ENCODE data around the gene DAGLA. TPM values are rescaled to one million over a fixed set of nuclear protein-coding genes. Genes with fewer than 3 reads are reported as not detected.

DAGLA gene
- total and polyA plus RNA-seq, 5 donors = 3.7 to 7.2 (median 5.5) TPM

DNA sequence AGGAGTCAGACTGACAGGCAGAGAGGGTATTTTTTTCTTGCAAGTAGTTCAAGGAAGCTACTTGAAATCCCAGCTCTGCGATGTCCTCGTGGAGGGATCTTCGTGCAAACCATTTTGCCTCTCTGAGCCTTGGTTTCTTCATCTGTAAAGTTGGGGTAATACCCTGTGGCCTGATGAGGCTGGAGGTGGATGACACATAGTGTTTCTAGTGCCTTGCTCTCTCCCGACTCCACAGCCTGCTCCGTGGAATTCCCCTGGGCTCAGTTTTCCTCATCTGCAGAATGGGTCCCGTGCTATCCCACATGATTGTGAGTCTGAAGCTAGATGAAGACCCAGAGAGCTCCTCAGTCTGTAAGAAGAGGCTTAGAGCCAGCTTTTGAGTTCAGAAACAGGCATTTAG is 32.7 kb downstream of the DAGLA start:
- WGBS = 90% methylated on average over 6 of the region's 6 CpGs
- no peak for ATAC-seq

DNA sequence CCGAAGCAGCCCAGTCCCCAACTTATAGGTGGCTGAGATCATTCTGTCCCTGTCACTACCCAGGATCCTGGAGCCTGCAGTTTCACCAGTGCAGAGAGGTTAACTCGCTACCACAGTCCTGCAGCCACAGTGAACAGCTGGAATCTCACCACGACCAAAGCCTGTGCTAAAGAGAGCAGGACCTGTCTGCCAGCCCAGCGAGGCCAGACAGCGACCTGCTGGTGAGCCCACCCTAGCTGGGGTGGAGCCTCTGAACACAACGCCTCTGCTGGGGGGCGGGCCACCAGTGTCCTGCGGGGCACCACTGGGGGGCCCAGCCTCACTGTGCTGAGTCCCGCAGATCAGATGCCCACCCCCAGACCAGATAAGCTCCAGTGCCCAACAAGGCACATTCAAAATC is 33.3 kb downstream of the DAGLA start:
- peaks cover 4% of the 10 kb centered on the region for H3K4me1 ChIP-seq (ENCODE audit: control insufficient read depth, insufficient read depth, low read length)
- H3K9me3 ChIP-seq (ENCODE audit: control insufficient read depth, low read length) = no peaks in the 10 kb centered on the region
- no peak overlapping the region for H3K27ac ChIP-seq (ENCODE audit: low read length)
- no peak overlapping the region for H3K4me3 ChIP-seq (ENCODE audit: low read length)
- intact Hi-C loops (cut with DNase I) = no loop called here
- WGBS = 72% methylated on average over 9 of the region's 9 CpGs
- no peak for ATAC-seq
- no peak for DNase-seq
- H3K27me3 ChIP-seq (ENCODE audit: control insufficient read depth, insufficient read depth) = no peaks in the 10 kb centered on the region

More for the DNA sequence above, 32.7 kb downstream of the DAGLA start:
- Histone ChIP-seq H3K27me3 (ENCODE audit: control insufficient read depth, insufficient read depth) (no peaks in the 10 kb centered on the region), H3K4me1 (ENCODE audit: control insufficient read depth, insufficient read depth, low read length) (peaks cover 2% of the 10 kb centered on the region), H3K27ac (ENCODE audit: low read length) (no peak overlapping the region), H3K9me3 (ENCODE audit: control insufficient read depth, low read length) (no peaks in the 10 kb centered on the region), H3K4me3 (ENCODE audit: low read length) (no peak overlapping the region)
- no peak for DNase-seq
- intact Hi-C loops (cut with DNase I) = no loop called here

- DNase-seq = no peak
- H3K27me3 ChIP-seq (ENCODE audit: control insufficient read depth, insufficient read depth) = no peaks in the 10 kb centered on the region
- ATAC-seq = no peak
- 43% methylated on average over 5 of the region's 5 CpGs for WGBS
- H3K4me1 ChIP-seq (ENCODE audit: control insufficient read depth, insufficient read depth, low read length) = peaks cover 4% of the 10 kb centered on the region
- no peak overlapping the region for H3K27ac ChIP-seq (ENCODE audit: low read length)
- H3K4me3 ChIP-seq (ENCODE audit: low read length) = no peak overlapping the region
- no peaks in the 10 kb centered on the region for H3K9me3 ChIP-seq (ENCODE audit: control insufficient read depth, low read length)
- intact Hi-C loops (cut with DNase I) = no loop called here
Observed at GRCh38 chr11:61713906-61714305, 33.7 kb downstream of the DAGLA start.

- WGBS = 79% methylated on average over 6 of the region's 6 CpGs
- Histone ChIP-seq H3K4me1 (ENCODE audit: control insufficient read depth, insufficient read depth, low read length) (peaks cover 4% of the 10 kb centered on the region), H3K27ac (ENCODE audit: low read length) (no peak overlapping the region), H3K27me3 (ENCODE audit: control insufficient read depth, insufficient read depth) (no peaks in the 10 kb centered on the region), H3K4me3 (ENCODE audit: low read length) (no peak overlapping the region), H3K9me3 (ENCODE audit: control insufficient read depth, low read length) (no peaks in the 10 kb centered on the region)
- intact Hi-C loops (cut with DNase I) = no loop called here
- DNase-seq (no peak), ATAC-seq (no peak)
Observed at GRCh38 chr11:61714316-61714715, 34.1 kb downstream of the DAGLA start.

- 90% methylated on average over 5 of the region's 5 CpGs for WGBS
- Histone ChIP-seq H3K27ac (ENCODE audit: low read length) (no peak overlapping the region), H3K27me3 (ENCODE audit: control insufficient read depth, insufficient read depth) (no peaks in the 10 kb centered on the region), H3K4me3 (ENCODE audit: low read length) (no peak overlapping the region), H3K9me3 (ENCODE audit: control insufficient read depth, low read length) (no peaks in the 10 kb centered on the region), H3K4me1 (ENCODE audit: control insufficient read depth, insufficient read depth, low read length) (peaks cover 4% of the 10 kb centered on the region)
- no peak for ATAC-seq
- intact Hi-C loops (cut with DNase I) = no loop called here
- DNase-seq = no peak
Observed at GRCh38 chr11:61714916-61715315, 34.7 kb downstream of the DAGLA start.

GRCh38 chr11:61715867-61716266 is 35.7 kb downstream of the DAGLA start:
- Histone ChIP-seq H3K4me3 (ENCODE audit: low read length) (no peak overlapping the region), H3K27me3 (ENCODE audit: control insufficient read depth, insufficient read depth) (no peaks in the 10 kb centered on the region), H3K4me1 (ENCODE audit: control insufficient read depth, insufficient read depth, low read length) (peaks cover 4% of the 10 kb centered on the region), H3K9me3 (ENCODE audit: control insufficient read depth, low read length) (no peaks in the 10 kb centered on the region), H3K27ac (ENCODE audit: low read length) (no peak overlapping the region)
- WGBS = 72% methylated on average over 4 of the region's 4 CpGs
- DNase-seq (peak in 1 of 3 donors; percentile 60), ATAC-seq (peak in 1 of 2 donors; percentile 23)
- intact Hi-C loops (cut with DNase I) = no loop called here

GRCh38 chr11:61716478-61717285 is 36.5 kb downstream of the DAGLA start:
- no peak overlapping the region for H3K4me3 ChIP-seq (ENCODE audit: low read length)
- H3K27me3 ChIP-seq (ENCODE audit: control insufficient read depth, insufficient read depth) = no peaks in the 10 kb centered on the region
- no peaks in the 10 kb centered on the region for H3K9me3 ChIP-seq (ENCODE audit: control insufficient read depth, low read length)
- ATAC-seq (no peak), DNase-seq (no peak)
- 75% methylated on average over 13 of the region's 13 CpGs for WGBS
- peaks cover 4% of the 10 kb centered on the region for H3K4me1 ChIP-seq (ENCODE audit: control insufficient read depth, insufficient read depth, low read length)
- H3K27ac ChIP-seq (ENCODE audit: low read length) = no peak overlapping the region
- intact Hi-C loops (cut with DNase I) = no loop called here

DNA sequence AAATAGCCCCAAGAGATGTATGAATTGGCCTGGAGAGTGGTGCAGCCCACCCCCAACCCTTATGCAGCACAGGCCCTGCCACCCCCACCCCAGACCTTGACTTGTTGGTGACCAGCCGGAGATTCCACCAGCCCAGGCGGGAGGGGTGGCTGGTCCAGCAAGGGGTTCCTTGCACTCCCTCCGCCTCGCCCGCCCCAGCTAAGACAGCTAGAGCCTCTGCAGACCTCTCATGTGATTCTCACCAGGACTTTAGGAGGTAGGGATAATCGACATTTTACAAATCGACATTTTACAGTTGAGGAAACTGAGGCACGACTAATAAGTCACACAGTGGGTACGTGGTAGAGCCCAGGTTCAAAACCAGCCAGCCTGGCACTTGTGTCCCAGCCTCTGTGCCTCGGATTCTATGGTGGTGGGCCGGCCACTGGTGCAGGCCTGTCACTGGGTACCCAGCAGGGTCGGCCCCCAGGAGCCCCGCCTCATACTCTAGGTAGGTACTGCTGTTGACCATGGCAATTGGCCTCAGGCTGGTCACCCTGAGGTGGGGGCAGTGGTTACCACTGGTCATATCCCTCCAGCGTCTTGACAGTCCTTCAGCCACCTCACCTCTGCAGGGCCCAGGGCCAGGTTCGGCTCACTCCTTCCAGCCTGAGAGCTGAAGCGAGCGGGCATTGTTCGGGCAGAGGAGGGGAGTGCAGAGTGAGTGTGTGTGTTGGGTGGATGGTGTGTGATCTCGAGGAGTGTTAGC is 37.3 kb downstream of the DAGLA start:
- 81% methylated on average over 19 of the region's 19 CpGs for WGBS
- Histone ChIP-seq H3K27ac (ENCODE audit: low read length) (no peak overlapping the region), H3K4me3 (ENCODE audit: low read length) (no peak overlapping the region), H3K9me3 (ENCODE audit: control insufficient read depth, low read length) (no peaks in the 10 kb centered on the region), H3K4me1 (ENCODE audit: control insufficient read depth, insufficient read depth, low read length) (peaks cover 4% of the 10 kb centered on the region), H3K27me3 (ENCODE audit: control insufficient read depth, insufficient read depth) (no peaks in the 10 kb centered on the region)
- ATAC-seq (no peak), DNase-seq (no peak)
- intact Hi-C loops (cut with DNase I) = no loop called here

- ATAC-seq (peak; percentile 22 to 31), DNase-seq (no peak)
- H3K27me3 ChIP-seq (ENCODE audit: control insufficient read depth, insufficient read depth) = no peaks in the 10 kb centered on the region
- 14% methylated on average over 9 of the region's 9 CpGs for WGBS
- peak overlapping the region; percentile 24 for H3K4me3 ChIP-seq (ENCODE audit: low read length)
- intact Hi-C loops (cut with DNase I) = no loop called here
- H3K9me3 ChIP-seq (ENCODE audit: control insufficient read depth, low read length) = no peaks in the 10 kb centered on the region
- H3K4me1 ChIP-seq (ENCODE audit: control insufficient read depth, insufficient read depth, low read length) = peaks cover 4% of the 10 kb centered on the region
- H3K27ac ChIP-seq (ENCODE audit: low read length) = no peak overlapping the region
Observed at GRCh38 chr11:61718046-61718531, 37.9 kb downstream of the DAGLA start.

DNA sequence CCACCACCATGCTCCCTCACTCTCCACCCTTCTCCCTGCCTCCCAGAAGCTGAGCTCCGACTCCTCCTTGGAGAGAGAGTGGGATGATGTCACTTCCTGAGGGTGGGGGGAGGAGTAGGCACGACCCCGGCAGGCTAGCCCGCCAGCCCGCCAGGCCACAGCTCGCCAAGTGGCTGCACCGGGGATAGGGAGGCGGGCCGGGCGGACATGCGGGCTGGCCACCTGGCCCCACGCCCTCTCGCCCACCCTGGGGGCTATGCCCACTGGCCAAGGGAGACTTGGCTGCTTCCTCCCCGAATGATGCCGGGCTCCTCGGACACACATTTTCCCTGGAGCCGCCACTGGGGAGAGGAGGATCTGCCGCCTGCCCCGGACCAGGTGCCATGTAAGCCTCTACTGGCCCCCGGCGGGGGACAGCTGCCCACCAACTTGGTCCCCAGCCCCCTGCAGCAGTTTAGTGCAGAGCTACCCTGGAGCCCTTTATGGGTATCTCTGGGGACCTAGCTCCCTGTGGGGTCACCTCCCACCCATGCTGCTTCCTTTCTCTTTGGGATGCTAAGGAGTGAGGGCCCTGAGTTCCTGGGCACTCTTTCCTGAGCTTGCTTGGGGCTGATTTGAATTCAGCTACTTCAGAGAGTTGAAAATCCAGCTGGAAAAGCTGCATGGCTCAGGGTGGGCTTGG is 38.6 kb downstream of the DAGLA start:
- 7% methylated on average over 21 of the region's 21 CpGs for WGBS

GRCh38 chr11:61719978-61720377 is 39.8 kb downstream of the DAGLA start:
- peaks cover 4% of the 10 kb centered on the region for H3K4me1 ChIP-seq (ENCODE audit: control insufficient read depth, insufficient read depth, low read length)
- intact Hi-C loops (cut with DNase I) = no loop called here
- no peaks in the 10 kb centered on the region for H3K9me3 ChIP-seq (ENCODE audit: control insufficient read depth, low read length)
- H3K27ac ChIP-seq (ENCODE audit: low read length) = no peak overlapping the region
- DNase-seq (no peak), ATAC-seq (no peak)
- 92% methylated on average over 12 of the region's 12 CpGs for whole genome bisulfite sequencing
- no peaks in the 10 kb centered on the region for H3K27me3 ChIP-seq (ENCODE audit: control insufficient read depth, insufficient read depth)
- H3K4me3 ChIP-seq (ENCODE audit: low read length) = no peak overlapping the region

More for the DNA sequence above, 38.6 kb downstream of the DAGLA start:
- intact Hi-C loops (cut with DNase I) = no loop called here
- peak overlapping the region; percentile 5 for H3K27ac ChIP-seq (ENCODE audit: low read length)
- no peaks in the 10 kb centered on the region for H3K9me3 ChIP-seq (ENCODE audit: control insufficient read depth, low read length)
- peaks cover 4% of the 10 kb centered on the region for H3K4me1 ChIP-seq (ENCODE audit: control insufficient read depth, insufficient read depth, low read length)
- DNase-seq (peak; percentile 65 to 83 (median 83)), ATAC-seq (peak; percentile 81)
- peak overlapping the region; percentile 24 for H3K4me3 ChIP-seq (ENCODE audit: low read length)
- H3K27me3 ChIP-seq (ENCODE audit: control insufficient read depth, insufficient read depth) = no peaks in the 10 kb centered on the region
